ENCODE data around the gene SH3D19. TPM values are rescaled to one million over a fixed set of nuclear protein-coding genes. Genes with fewer than 3 reads are reported as not detected.

Gene SH3D19
- total RNA-seq, 1 donor from 2014 or later = 25.1 TPM

GRCh38 chr4:151100531-151100930 is 224.9 kb downstream of the SH3D19 start:
- H3K36me3 Mint-ChIP-seq (ENCODE audit: low read depth) = peaks cover 33% of the 10 kb centered on the region
- peak overlapping the region; percentile 99 for H3K4me3 Mint-ChIP-seq
- no peaks in the 10 kb centered on the region for H3K27me3 Mint-ChIP-seq (ENCODE audit: low read depth)
- DNase-seq (ENCODE audit: low read depth, low spot score) = no peak
- H3K27ac Mint-ChIP-seq (ENCODE audit: unreplicated experiment) = peak overlapping the region; percentile 100
- no peak for TF ChIP-seq CTCF (conservative IDR thresholded peaks at IDR 0.05)
- peaks cover 32% of the 10 kb centered on the region for H3K4me1 Mint-ChIP-seq
- no peaks in the 10 kb centered on the region for H3K9me3 Mint-ChIP-seq

GRCh38 chr4:151099976-151100417 is 225.4 kb downstream of the SH3D19 start:
- peaks cover 33% of the 10 kb centered on the region for H3K36me3 Mint-ChIP-seq (ENCODE audit: low read depth)
- TF ChIP-seq CTCF (conservative IDR thresholded peaks at IDR 0.05) = no peak
- peaks cover 5% of the 10 kb centered on the region for H3K27me3 Mint-ChIP-seq (ENCODE audit: low read depth)
- peak overlapping the region; percentile 99 for H3K4me3 Mint-ChIP-seq
- peaks cover 32% of the 10 kb centered on the region for H3K4me1 Mint-ChIP-seq
- no peak for DNase-seq (ENCODE audit: low read depth, low spot score)
- no peaks in the 10 kb centered on the region for H3K9me3 Mint-ChIP-seq
- H3K27ac Mint-ChIP-seq (ENCODE audit: unreplicated experiment) = peak overlapping the region; percentile 100

GRCh38 chr4:151099229-151099975 is 226.0 kb downstream of the SH3D19 start, which contains the start of gene RPS3A:
RPS3A (plus strand) TSS chr4:151099628; CDS start chr4:151099653, 25 bp downstream.
- no peaks in the 10 kb centered on the region for H3K9me3 Mint-ChIP-seq
- H3K4me3 Mint-ChIP-seq = peak within 1 kb of the TSS; percentile 99
- H3K4me1 Mint-ChIP-seq = peaks cover 32% of the 10 kb centered on the region

GRCh38 chr4:151098979-151099228 is 226.5 kb downstream of the SH3D19 start:
- no peak for DNase-seq (ENCODE audit: low read depth, low spot score)
- Mint-ChIP-seq H3K36me3 (ENCODE audit: low read depth) (peaks cover 31% of the 10 kb centered on the region), H3K4me3 (peak overlapping the region; percentile 99), H3K9me3 (no peaks in the 10 kb centered on the region), H3K27ac (ENCODE audit: unreplicated experiment) (peak overlapping the region; percentile 100), H3K27me3 (ENCODE audit: low read depth) (peaks cover 5% of the 10 kb centered on the region), H3K4me1 (peaks cover 32% of the 10 kb centered on the region)
- TF ChIP-seq CTCF (conservative IDR thresholded peaks at IDR 0.05) = no peak

More at GRCh38 chr4:151099229-151099975, 226.0 kb downstream of the SH3D19 start, which contains the start of gene RPS3A:
- TF ChIP-seq CTCF (conservative IDR thresholded peaks at IDR 0.05) = peak; percentile 82
- H3K36me3 Mint-ChIP-seq (ENCODE audit: low read depth) = peaks cover 33% of the 10 kb centered on the region
- peak; percentile 98 for DNase-seq (ENCODE audit: low read depth, low spot score)
- H3K27ac Mint-ChIP-seq (ENCODE audit: unreplicated experiment) = peak within 1 kb of the TSS; percentile 100
- peaks cover 5% of the 10 kb centered on the region for H3K27me3 Mint-ChIP-seq (ENCODE audit: low read depth)

GRCh38 chr4:151097759-151098158 is 227.6 kb downstream of the SH3D19 start:
- Mint-ChIP-seq H3K4me3 (peak overlapping the region; percentile 64), H3K27ac (ENCODE audit: unreplicated experiment) (no peak overlapping the region), H3K4me1 (peaks cover 31% of the 10 kb centered on the region), H3K27me3 (ENCODE audit: low read depth) (peaks cover 5% of the 10 kb centered on the region), H3K9me3 (no peaks in the 10 kb centered on the region), H3K36me3 (ENCODE audit: low read depth) (peaks cover 28% of the 10 kb centered on the region)
- TF ChIP-seq CTCF (conservative IDR thresholded peaks at IDR 0.05) = no peak
- no peak for DNase-seq (ENCODE audit: low read depth, low spot score)
